GM12875 (cell line): ENCODE data around the gene OR10H1.
"Not testable (repeated sequence)": the region's sequence is repeated elsewhere in the genome, so short reads cannot be mapped to it uniquely, and the experiment has no call there.

Experiments
- H3K4me3 ChIP-seq: one replicate; pipeline ENCODE4 v1.5.1; 2011; ENCODE audit warnings: low read depth, low read length, control low read depth
- CTCF ChIP-seq: IDR thresholded peaks from 2 replicates; pipeline ENCODE4 v1.5.1; 2011; ENCODE audit warnings: low read depth, mild to moderate bottlenecking, control low read depth, inconsistent platforms, low read length, moderate library complexity, borderline replicate concordance; ENCODE audit not compliant: insufficient read depth

OR10H1 gene

GRCh38 chr19:15836330-15837220 lies 21.1 kb upstream of the OR10H1 start:
- peak overlapping the region; percentile 71 for H3K4me3 ChIP-seq
- TF ChIP-seq CTCF: no peak

- H3K4me3 ChIP-seq: peak overlapping the region; percentile 71
These were observed 20.3 kb upstream of the OR10H1 start for GRCh38 chr19:15835565-15836329.

GRCh38 chr19:15834232-15834631 lies 18.8 kb upstream of the OR10H1 start:
- H3K4me3 ChIP-seq: not testable (repeated sequence)

- TF ChIP-seq CTCF: no peak
- no peak overlapping the region for H3K4me3 ChIP-seq
These were observed 16.2 kb upstream of the OR10H1 start for GRCh38 chr19:15831626-15832025.

GRCh38 chr19:15829786-15830185 lies 14.3 kb upstream of the OR10H1 start:
- no peak for TF ChIP-seq CTCF

GRCh38 chr19:15829306-15829698 lies 13.8 kb upstream of the OR10H1 start:
- TF ChIP-seq CTCF: no peak
- no peak overlapping the region for H3K4me3 ChIP-seq

More at GRCh38 chr19:15829786-15830185, 14.3 kb upstream of the OR10H1 start:
- no peak overlapping the region for H3K4me3 ChIP-seq

- H3K4me3 ChIP-seq: not testable (repeated sequence)
These were observed 13.3 kb upstream of the OR10H1 start for GRCh38 chr19:15828611-15829305.

- no peak for TF ChIP-seq CTCF
- no peak overlapping the region for H3K4me3 ChIP-seq
These were observed 12.7 kb upstream of the OR10H1 start for GRCh38 chr19:15828121-15828610.
